Stimulated activated CD4-positive, alpha-beta T cell treated with anti-CD3 and anti-CD28 coated beads, Interleukin-4, amount 100 ng/mL, for 48 hours (primary cell): ENCODE results near the gene KIRREL1.
"Not testable (repeated sequence)": the region's sequence is repeated elsewhere in the genome, so short reads cannot be mapped to it uniquely, and the experiment has no call there.

Experiments used
- DNase-seq, 2 donors: peaks; one replicate each; pipeline ENCODE4 v3.0.0-alpha.2; 2020; ENCODE audit warnings: low read depth in 2 of 2

The KIRREL1 gene

DNA sequence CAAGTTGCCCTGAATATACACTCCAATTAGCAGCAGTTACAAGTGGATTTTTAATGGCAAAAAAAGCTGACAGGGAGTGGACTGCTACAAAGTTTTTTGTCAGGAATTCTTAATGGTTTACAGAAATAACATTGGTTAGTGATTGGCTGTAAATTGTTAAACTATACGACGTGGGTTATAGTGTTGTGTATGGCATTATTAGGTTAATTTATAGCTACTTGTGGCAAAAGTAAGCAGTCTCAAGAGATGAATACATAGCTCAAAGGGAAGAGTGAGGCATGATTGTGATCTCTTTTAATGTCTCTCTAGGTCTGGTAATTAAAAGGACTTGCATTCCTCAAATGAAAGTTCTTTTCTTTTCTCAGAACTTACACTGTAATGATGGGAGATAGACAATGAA, 111.4 kb downstream of the KIRREL1 start:
- no peak for DNase-seq

DNA sequence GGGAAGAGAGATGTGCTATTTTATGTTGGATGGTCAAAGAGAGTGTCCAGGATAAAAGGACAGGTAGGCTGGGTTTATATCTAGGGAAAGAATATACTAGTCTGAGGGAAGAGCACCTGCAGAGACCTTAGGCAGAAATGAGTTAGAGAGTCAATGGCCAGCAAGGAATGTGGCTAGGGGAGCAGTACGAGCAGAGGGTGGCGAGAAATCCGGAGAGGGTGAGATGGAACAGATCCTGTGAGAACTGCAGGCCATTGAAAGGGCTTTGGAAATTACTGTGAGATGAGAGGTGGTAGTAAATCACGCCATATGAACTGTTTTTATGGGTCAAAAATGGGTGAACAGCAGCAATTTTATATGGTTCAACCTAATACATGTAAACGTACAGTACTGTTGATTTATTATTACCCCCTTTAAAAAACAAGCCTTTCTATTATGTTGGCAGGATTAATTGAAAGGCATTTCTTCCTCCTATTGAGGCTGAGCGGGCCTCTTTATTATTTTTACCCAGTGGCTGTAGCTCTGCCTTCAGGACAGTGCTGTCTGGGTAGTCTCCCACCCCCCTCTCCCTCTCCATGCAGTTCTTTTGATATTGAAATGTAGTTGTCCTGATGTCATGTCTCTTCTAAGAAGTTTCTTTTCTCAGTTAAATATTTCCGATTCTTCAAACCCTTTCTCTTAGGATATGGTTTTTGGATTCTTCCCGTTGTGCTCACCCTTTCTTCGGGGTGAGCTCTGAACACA, 112.1 kb downstream of the KIRREL1 start:
- no peak for DNase-seq

DNA sequence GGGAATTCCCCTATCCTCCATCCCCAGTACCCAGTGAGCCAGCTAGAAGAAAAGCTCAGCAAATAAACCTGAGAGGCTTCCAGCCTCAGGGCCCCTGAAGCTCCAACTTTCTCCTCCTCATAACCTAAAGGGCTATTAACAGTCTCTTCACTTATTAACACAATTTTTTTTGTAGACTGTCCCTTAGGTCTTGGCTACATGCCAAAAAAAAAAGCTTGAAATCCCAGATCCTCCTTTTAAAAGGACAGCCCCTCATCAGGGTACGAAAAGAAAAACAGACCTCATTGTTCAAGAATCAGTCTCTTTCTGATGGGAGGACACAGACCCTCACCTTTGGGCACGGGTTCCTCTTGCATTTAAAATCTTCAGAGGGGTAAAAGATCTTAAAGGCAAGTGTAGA, 114.5 kb downstream of the KIRREL1 start:
- DNase-seq: no peak

DNA sequence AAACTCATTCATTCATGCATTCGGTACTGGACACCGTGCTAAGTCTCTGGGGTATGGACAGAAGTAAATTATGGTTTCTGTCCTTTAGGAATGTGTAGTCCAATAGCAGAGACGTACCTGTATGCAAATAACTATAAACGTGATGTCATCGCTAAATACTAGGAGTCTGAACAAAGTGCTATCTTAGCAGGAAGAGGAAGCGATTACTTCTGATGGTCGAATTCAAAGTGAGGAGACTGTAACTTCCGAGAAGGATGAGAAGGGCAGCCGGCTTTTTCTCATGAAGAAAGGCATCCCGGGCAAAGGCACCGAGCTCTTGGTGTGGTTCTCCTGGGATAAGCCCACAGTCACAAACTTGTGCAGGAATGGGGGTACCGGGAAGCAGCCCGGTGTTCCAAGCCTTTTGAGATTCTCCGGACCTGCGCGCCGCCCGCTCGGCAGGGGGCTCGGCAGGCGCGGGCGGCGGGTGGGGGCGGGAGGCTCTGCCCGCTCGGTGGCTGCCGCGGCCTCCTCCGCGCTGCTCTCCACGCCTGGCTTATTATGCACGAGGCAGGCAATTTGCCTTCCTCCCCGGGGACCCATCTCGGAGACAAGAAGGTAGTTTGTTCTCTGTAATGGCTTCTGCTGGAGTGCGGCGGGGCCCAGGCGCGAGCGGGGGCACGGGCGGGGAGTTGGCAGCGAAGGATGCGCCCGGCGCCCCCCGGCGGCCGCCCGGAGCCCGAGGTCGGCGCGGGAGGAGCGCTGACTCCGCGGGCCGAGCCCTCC, 119.7 kb downstream of the KIRREL1 start:
- DNase-seq: peak in 1 of 2 donors; percentile 12

DNA sequence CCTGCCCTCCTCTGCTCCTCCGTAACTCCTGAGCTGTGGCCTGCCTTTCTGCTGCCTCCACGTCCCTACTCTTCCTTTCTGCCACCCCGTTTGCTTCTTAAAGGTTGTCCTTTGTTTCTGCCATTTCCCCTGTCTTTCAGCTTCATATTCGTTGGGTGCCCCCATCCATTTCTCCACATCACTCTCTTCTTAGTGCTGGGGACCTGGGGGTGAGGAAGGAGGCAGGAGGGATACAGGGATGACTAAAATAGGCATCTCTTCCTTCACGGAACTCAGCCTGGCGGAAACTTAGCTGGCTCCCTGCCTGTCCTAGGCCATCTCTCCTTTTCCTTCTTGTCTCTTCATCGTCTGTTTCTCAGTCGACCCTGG, 120.3 kb downstream of the KIRREL1 start:
- no peak for DNase-seq

DNA sequence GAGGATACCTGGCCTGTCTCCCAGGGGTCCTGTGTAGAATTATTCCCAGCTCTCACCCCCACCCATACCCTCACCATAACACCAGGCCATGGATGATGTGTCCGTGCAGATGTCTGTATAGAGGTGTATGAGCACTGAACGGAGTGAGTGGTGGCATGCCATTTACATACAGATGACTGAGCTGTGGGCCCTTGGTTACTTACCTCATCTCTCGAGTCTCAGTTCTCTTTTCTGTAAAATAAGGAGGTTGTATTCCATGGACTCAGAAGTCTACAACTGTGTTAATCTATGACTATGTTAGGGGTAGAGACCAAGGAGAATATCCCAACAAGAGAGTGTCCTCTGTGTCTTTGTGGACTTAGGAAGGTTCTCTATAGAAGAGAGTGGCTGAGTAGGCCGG, 121.7 kb downstream of the KIRREL1 start:
- DNase-seq: no peak

DNA sequence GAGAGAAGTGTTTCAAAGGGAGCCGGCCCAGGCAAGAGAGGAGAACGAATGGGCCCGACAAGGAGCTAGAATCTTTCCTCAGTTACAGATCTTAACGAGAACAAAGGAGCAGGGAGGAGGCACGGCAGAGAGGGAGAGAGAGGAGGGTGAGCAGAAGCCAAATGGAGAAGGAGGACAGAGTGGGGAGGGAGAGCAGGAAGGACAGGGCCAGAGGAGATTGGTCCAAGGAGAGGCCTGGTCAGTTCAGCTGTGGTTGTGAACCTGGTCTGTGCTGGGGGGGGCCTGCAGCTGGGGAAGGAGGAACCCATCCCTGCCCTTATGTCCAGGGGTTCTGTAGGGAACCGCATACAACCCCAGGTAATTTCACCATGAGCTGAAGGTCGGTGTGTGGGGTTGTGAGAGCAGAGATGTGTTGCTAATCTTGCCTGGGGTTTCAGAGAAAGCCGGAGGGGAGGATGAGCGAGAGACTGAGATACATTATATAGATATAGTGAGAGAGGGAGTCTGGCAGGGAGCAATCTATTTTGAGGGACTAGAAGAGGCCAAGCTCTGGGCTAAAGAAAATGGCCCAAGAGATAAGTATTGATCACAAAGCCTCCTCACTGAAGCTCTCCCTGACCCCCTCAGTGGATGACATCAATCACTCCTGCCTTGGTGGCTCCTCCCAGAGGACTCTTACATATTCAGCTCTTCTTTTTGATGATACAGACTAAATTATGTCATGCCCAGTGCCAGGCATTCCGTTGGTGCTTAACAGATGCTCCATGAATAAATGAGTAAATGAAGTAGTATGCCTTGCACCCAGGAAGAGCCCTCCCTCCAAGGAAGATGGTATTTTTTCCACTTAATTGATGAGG, 123.1 kb downstream of the KIRREL1 start:
- no peak for DNase-seq

DNA sequence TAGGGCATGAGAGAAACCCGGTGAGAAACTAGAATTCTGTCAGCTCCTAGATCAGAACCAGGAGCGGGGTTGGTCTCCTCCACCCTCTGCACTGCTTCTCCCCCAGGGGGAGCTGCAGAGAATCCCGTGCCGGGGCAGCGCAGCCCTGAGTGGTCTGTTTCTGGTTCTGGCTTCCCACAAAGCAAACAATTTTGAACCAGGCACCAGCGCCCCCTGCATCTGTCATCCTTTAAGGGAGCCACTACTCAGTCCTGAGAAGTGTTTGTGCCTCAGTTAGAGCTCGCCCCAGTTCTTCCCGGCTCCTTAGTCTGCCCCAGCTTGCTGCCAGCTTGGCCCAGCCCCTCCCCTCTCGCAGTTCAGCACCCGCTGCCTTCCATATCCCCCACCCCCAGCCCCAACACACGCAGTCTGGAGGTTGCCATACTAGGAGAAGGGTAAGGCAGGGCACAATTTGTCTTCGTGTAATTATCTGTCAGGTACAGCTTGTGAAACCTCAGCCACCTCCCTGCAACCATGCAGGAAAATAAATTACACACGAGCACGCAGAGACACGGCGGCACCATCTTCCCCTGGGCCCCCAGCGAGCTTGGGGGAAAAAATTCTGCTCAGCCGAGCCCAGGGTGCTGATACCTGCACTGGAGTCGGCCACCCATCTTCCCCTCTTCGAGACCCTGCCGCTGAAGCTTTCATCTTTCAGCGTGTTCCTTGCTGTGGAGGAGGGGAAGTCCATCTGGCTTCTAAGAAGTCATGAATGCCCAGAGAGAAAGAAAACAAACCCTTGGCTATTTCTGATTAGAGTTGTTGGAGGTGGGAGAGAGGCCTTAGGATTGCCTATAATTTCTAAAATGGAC, 124.6 kb downstream of the KIRREL1 start:
- no peak for DNase-seq

DNA sequence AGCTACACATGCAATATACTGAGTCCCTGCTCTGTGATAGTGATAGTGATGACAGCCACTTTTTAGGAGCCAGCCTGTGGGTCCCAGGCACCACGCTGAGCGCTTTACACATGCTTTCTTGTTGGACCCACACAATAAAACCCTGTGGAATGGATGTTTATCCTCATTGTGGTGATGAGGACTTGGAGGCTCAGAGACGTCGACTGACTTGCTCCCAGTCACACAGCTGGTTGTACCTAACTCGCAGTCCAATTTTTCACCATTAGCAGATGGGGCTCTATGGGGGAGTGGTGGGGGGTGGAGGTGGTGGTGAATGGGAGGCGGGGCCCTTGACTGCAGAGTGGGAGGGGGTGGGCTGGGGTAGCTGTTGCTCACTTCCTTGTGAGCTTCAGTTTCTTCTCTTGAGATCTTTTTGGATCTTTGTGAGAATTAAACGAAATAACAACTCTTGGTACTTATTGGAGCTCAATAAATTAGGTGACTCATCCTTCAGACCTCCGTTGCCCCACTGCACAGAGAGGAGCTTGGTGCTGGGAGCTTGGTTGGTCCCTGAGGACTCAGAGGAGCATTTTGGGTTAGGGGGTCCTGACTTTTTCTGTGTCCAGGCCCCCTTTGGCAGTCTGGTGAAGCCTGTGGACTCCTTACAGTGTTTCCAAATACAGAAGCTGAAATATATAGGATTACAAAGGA, 125.4 kb downstream of the KIRREL1 start:
- DNase-seq: no peak

DNA sequence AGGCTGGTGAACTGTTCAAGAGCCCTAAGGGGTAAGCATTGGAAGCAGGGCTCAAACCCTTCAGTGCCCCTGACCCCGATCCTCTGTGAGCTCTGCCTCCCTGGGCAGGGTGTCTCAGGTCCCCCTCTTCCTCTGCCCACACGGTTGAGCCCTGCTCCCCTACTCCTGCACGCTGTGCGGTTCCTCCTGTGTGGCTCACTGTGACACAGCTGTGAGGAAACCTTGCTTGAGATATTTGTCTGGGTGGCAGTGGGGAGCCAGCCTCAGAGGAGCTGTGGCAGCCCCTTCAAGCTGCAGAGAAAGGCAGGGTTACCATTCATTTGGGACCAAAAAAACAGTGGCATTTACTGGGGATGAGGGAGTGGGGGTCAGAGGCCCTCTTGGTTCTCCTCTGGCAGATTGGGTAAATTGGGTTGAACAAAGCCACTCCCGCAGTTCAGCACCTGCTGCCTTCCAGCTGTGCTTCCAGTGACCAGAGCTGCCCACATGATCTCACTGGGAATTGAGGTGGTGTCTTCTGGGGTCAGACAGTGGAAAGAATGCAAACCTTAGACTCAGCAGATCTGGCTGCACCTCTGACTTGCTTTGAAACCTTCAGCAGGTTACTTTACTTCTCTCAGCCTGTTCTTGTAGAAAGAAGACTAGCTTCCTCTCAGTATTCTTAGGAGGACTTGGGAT, 126.7 kb downstream of the KIRREL1 start:
- no peak for DNase-seq

DNA sequence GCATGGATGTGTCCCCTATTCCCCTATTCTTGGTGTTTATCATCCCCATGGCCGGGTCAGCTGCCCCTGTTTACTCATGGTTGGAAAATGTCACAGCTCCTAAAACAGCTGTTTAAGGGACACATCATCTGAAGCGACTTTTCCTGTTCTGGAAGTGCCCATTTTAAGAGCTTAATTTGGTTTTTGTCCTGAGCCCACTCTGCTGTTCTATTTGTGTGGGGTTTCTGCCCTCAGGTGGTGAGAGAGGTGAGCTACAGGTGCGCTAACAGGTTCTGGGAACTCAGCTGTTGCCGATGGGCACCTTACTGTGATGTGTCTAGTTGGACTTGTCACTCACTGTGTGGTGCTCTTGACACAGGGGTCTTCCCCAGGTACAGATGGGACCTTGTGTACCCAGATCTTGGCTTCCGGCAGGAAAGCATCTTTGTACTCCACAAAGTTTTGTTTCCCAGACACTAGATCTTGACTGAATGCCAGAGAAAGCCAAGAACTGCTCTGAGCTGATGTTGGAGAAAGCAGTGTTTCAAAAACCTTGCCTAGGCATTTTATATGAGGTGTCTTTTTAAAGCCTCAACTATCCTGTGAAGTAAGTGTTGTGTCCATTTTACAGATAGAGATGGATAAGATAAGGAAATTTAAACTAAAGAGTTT, 128.3 kb downstream of the KIRREL1 start:
- DNase-seq: no peak

DNA sequence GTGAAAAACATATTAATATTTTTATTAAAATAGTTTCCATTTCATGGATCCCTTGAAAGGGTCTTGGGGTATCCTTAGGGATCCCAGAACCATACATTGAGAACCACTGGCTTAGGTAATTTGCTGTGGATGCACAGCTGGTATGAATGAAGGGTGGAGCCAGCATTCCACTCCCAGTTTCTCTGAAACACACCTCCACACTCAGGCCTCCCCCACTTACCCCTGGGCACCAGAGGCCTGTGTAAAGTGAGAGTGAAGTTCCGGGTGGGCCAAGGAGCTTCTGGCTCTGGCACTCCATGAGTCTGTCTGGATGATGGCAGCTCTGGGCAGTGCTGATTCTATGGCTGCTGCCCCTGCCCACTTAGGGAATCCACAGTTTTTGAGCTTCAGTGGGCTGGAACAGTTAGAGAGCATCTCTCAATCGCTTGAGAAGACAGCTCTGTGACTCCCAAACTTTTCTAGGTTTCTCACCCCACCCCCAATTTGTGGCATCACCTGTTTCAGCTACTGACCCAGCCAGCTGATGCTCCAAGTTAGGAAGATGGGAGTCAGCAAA, 129.5 kb downstream of the KIRREL1 start:
- no peak for DNase-seq

DNA sequence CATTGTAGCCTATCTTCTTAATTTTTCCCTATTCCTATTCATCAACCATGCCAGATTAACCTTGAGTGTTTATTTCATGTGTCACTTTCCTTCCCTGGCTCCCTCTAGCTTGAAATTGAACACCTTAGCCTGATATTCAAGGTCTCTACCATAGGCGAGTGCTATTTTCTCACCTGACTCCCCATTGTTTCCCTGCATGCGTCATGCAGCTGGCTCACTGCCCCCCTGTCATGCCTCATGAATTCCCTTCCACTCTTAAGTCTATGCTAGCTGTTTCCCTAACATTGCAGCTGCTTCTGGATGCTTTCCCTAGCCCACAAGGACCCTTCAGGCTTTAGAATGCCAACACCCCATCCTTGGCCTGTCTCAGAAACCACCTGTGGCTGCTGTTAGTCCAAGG, 130.6 kb downstream of the KIRREL1 start:
- DNase-seq: no peak

DNA sequence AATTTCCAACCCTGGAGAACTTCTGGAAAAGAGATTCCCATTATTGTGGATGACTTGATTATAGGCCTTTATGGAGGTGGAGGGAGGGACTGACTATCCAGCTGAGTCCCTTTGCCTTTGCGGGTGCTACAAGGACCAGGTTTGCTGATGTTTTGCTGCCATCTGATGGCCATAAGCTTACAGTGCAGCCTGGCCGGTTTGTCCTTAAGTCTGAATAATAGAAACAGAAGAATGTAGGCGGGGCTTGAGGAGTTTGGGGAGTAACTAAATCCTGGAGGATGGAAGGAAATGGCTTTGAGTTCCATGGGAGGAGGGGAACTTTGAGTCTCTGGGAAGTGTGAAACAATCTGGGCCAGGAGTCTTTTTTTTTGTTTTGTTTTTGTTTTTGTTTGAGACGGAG, 131.6 kb downstream of the KIRREL1 start:
- peak; percentile 45 to 56 for DNase-seq

DNA sequence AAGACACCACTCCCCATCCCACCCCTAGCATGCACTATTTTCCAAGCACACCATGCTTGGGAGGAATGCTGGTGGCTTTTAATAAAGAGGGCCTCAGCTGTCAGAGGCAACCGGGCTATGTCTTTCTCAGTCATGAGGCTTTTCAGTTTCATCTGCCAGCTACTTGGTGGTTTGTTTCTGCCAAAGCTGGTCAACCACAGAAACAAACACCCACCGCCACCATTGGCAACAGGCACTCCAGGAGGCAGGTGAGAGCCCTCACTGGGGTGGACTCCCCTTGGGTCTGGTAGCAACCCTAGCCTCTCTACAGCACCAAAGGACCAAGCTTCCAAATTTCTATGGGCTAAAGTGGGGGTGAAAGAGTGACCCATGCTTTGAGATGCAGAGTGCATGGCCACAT, 133.0 kb downstream of the KIRREL1 start:
- no peak for DNase-seq

DNA sequence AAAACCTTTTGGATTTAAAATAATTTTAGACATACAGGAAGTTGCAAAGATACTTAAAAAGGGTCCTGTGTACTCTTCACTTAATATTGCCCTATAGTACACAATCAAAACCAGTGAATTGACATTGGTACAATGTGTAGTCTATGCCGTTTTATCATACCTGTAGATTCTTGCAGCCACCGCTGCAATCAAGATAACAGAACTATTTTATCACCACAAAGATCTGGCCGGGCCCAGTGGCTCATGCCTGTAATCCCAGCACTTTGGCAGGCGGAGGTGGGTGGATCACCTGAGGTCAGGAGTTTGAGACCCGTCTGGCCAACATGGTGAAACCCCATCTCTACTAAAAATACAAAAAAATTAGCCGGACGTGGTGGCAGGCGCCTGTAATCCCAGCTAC, 135.1 kb downstream of the KIRREL1 start:
- DNase-seq: not testable (repeated sequence)

DNA sequence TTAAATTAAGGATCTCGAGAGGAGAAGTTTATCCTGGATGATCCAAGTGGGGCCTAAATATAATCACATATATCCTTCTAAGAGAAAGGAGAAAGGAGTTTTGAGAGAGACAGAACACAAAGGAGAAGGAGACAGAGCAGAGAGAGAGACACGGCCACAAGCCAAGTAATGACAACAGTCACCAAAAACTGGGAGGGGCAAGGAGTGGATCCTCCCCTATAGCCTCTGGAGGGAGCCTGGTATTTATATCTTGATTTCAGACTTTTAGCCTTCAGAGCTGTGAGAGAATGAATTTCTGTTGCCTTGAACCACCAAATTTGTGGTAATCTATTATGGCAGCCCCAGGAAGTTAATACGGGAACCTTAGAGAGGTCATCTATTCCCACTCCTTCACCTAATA, 137.8 kb downstream of the KIRREL1 start:
- DNase-seq: no peak

DNA sequence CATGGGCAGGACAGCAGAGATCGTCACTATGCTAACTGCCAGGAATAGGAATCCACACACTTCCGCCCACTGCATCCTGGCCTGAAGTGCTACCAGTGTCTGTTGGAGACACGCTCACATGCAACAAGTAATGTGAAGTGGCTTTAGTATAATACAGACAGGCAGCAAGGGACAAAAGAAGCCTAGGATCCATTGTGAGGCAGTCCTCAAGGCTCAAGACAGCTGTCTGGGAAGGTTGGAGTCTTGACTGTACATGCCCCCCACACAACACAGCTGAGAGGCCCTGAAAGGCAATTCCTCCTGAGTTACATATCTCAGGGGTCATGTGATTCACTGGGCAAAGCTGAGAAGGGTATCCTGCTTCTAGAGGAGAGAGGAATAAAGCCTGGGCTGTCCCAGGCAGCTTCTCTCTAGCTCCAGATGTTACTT, 147.3 kb downstream of the KIRREL1 start:
- no peak for DNase-seq

DNA sequence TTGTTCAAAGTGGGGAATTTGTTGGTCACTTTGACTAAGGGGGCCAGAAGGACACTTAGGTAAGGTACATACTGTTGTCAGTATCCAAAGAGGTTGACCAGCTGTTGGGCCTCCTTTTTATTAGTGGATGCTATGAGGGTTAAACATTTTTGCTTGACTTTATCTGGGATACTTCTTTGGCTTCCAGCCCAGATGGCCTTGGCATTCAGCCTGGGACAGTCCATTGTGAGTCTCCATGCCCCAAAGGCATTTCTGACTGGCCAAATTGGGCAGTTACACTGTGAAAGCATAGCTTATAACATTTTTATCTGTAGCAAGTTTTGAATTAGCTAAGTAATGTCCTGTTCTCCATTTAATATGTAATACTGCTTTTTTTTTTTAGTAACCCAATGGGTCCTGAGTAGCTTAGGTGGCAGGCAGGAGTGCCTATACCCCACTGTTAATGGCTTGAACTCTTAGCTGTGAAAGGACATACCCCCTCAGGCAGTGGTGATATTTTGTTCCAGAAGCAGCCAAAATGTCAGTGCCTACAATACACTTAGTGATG, 151.8 kb downstream of the KIRREL1 start:
- no peak for DNase-seq
